Measurements from ENCODE around the gene GNG2.
A peak's percentile ranks its signal among the peaks of the same experiment; 100 is the strongest.

Gene GNG2

DNA sequence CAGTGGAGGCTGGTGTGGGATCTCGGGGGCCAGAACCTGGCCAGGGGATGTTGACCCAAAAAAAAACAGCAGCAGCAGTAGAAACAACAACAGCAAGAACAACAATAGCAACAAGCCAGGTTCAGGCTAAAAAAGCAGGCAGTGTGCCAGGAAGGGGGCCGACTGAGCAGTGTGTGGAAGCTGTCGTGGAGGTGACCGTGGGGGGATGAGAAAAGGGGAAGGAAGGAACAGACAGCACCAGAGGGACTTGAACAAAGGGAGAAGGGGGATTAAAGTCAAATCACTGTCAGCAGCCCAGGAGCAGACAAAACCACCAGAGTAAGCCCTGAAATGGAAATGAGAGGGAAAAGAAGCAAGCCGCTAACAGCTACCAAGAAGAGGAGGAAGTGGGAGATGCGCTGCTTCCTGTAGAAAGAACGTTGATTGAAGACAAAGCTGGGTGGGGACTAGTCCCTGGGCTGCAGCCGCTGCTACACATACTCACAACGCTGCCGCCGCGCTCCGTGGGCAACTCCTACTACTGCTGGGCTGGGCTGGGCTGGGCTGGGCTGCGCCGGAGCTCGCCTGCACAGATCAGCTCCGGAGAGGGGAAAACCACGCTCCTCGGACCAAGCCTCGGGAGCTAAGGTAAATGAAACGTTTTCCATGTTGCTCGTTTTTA is at the start of gene GNG2:
Gene GNG2 (plus strand): TSS at position 449 of the 661 bp plus-strand sequence. CDS start 90,067 bp downstream, outside the sequence.
- DNase-seq = peak; percentile 81

- no peak for DNase-seq
These were observed 48.7 kb upstream of the GNG2 start for GRCh38 chr14:51811706-51812105.

DNA sequence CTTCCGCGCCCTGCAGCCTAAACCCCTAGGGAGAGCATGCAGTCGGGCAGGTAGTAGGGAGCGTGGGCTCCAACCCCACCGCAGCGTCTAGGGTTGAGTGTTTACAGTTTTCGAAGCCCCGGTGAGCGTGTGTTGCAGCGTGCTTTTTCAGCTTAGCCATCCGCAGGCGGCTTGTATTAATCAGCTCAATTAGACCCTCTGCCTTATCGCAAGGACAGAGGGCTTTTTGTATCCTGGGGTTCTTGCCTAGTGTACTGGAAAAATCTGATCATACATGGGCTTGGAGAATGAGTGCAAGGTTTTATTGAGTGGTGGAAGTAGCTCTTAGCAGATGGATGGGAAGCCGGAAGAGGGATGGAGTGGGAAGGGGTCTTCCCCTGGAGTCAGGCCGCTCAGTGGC is 44.4 kb upstream of the GNG2 start:
- no peak for DNase-seq

GRCh38 chr14:51817326-51817725 is 43.1 kb upstream of the GNG2 start:
- no peak for DNase-seq

GRCh38 chr14:51818748-51819380 is 41.5 kb upstream of the GNG2 start:
- no peak for DNase-seq

- DNase-seq = no peak
These were observed 38.6 kb upstream of the GNG2 start for GRCh38 chr14:51821822-51822221.

DNA sequence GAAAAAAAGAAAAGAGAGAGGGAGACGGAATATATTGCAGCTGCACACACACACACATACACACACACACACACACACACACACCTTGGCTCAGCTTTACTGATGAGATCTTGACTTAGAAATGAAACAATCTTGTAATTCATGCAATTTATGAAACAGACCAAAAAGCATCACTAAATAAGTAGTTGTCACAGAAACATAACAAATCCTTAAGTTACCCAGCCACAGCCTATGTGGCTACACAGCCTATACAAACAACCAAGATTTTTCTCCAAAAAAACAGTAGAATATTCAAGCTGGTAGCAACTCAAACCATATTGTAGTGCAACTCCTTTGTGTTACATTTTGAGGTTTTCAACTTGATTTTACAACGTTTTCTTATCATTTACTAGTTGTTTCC is 37.9 kb upstream of the GNG2 start:
- no peak for DNase-seq

- no peak for DNase-seq
These were observed 36.7 kb upstream of the GNG2 start for GRCh38 chr14:51823706-51824105.

- no peak for DNase-seq
These were observed 36.2 kb upstream of the GNG2 start for GRCh38 chr14:51824191-51824590.

DNA sequence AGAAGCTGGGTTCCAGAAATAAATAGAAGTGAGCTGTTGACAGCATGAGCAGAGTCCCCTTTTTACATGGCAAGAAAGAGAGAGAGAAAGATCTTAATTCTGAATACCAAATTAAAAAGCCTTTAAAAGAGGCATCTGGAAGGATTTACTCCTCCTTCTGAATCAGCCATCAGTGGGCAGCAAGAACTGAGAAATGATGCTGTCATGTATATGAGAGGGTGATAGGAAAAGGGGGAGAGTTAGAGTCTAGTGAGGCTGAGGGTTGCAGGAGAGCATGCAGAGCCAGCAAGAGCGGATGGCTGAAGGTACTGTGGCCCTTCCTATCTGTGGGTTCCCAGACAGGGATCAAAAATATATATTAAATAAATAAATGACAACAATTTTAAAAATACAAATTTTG is 34.5 kb upstream of the GNG2 start:
- DNase-seq = no peak

- DNase-seq = no peak
These were observed 32.2 kb upstream of the GNG2 start for GRCh38 chr14:51828017-51828797.

GRCh38 chr14:51834240-51834639 is 26.2 kb upstream of the GNG2 start:
- no peak for DNase-seq

- no peak for DNase-seq
These were observed 24.0 kb upstream of the GNG2 start for GRCh38 chr14:51836417-51836816.

DNA sequence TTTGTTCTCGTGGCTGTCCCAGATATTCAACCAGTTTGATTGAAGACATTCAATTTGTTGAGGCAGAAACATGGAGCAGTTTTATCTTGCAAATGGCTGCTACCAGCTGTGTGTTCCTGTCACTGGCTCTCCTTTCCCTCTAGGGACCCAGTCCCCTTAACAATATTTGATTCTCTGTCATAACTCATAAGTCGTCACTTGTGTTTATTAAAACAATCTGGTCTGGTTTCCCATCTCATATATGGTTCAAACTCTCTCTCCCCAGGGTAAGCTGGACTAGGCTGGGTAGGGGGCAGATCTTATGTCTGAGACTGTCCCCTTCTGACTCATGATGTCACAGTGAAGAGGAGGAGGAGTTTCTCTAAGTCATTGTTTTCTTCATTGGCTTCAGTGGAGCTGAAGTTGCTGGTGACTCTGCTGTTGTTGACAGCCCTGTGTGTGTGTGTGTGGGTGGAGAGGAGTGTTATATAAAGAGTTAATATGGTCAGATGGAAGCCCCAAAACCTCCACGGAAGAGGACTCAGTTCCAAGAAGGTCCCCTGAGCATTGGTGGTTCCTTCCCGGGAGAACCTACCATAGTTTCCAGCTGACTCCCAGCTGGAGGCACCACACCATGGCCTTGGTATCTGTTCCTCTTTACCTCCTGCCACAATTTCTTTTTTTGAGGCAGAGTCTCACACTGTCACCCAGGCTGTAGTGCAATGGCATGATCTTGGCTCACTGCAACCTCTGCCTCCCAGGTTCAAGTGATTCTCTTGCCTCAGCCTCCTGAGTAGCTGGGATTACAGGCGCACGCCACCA is 16.1 kb upstream of the GNG2 start:
- no peak for DNase-seq

DNA sequence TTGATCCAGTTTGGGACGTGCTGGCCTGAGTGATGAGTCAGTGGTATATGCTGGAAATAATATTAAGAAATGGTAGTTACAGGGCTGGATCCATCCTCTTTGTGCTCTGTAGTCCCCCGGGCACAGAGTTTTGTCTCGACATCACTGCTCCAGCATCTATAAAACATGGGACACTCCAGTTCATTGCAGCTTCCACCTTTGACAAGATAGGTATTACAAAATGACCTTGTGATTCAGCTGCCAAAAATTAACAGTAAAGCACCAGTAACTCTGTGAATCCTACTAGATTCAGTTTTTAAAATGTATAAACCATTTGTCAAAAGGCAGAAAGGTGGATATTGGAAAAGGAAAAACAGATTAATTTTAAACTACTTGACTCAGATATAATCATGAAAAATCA is 14.6 kb upstream of the GNG2 start:
- DNase-seq = no peak

DNA sequence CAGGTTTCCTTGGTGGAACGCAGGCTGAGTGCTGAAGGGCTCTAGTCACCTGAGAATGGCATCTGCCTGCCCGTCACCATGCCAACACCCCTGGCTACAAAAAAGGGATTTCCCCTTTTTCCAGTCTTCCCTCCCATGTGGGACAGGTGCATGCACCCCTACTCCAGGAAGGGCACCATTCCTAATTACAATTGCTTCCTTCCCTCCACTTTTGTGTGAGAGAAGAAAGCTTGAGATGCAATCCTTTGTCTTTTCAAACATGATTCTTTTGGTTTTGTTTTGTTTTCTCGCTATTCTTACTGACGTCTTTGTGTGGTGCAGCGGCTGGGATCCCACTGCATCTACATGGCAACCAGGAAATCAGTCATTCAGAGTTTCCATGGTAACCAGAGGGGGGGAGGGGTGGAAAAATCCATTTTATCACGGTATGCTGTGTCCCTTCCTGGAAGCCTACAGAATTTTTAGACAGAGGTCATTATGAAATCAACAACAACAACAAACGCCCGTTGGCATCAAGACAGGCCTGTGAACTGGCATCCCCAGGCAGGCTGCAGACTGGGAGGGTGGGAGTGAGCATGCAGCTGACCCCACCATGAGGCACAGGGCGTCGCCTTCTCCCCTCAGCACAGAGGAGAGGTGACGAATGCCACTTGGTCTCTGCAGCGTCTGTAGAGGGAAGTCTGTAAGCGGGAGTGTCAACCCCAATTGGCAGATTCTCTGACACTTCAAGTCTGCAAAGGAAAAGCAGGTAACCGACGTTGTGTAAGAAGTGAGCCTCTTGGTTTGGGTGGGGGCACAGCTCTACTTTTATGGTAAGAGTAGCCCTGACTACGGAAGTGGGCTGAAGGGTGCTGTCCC is 13.6 kb upstream of the GNG2 start:
- peak; percentile 79 for DNase-seq

GRCh38 chr14:51847489-51847796 is 13.0 kb upstream of the GNG2 start:
- no peak for DNase-seq

- no peak for DNase-seq
These were observed 12.3 kb upstream of the GNG2 start for GRCh38 chr14:51848120-51848519.

DNA sequence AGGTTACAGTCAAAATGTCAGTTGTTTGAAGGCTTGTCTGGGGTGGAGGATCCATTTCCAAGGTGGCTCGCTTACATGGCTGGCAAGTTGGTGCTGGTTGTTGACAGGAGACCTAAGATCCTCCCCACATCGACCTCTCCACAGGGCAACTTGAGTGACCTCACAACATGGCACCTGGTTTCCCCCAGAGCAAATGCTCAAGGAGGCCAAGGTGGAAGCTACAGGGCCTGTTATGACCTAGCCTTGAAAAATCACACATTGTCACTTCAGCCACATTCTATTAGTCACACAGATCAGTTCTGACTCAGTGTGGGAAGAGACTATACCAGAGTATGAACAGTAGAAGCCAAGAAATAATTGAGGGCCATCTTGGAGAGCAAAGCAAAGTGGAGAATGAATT is 11.3 kb upstream of the GNG2 start:
- DNase-seq = no peak

DNA sequence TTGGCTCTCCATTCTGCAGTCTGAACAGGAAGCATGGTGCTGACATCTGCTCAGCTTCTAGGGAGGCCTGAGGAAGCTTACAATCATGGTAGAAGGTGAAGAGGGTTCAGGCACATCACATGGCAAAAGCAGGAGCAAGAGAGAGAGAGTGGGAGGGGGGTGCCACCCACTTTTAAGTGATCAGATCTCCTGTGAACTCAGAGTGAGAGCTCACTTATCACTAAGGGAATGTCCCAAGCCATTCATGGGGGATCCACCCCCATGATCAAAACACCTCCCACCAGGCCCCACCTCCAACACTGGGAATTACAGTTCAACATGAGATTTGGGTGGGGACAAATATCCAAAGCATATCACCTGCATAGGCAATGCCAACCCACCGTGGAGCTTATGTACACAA is 9.8 kb upstream of the GNG2 start:
- no peak for DNase-seq

DNA sequence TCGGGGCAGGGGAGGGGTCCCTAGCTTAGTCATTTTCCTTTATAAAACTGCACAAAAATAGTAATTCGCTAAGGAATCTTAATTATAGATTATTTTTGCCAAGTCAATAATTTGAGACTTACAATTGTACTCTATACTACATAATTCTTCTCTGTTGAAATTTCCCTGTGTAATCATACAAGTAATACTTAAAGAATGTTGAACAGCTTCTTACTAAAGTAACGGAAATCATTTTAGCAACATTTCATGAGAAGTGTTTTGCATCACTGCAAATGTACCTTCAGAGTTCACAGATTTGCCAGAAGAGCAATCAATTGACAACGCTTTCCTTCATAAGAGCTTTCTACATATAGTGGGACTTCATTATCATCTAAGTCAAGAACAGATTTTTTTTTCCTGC is 7.9 kb upstream of the GNG2 start:
- DNase-seq = no peak

DNA sequence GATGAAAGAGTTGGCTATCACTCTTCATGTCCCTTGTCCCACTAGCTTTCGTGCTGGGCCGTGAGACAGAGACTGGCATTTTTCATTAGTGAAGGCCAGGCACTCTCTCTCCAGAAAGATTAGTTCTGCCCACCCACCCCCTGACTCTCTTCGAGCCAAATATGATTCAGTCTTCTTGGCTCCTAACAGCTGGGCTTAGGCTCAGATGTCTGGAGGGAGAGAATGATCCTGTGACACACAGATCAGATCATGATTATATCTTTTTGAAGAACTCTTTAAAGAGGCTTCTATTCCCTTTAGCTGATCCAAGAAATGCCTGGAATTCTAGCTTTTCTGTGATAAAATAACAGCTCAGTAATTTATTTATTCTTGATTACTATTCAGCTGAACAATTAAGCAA is 5.2 kb upstream of the GNG2 start:
- DNase-seq = no peak
